Common myeloid progenitor, CD34-positive (primary cell): ENCODE measurements around the gene MATR3.

Experiments used
- CTCF ChIA-PET: fragments of 350-600 bp; sonication (Branson Sonifier 250); formaldehyde crosslinking; loops from one replicate; lab custom pipeline; 2021; ENCODE audit warnings: antibody characterized with exemption; lab: Charles Lee
- POLR2A ChIA-PET: fragments of 350-600 bp; sonication (Branson Sonifier 250); formaldehyde crosslinking; loops from one replicate; lab custom pipeline; 2021; ENCODE audit warnings: antibody characterized with exemption; lab: Charles Lee
- DNase-seq, 3 donors: peaks; one replicate each; pipeline versions ENCODE4 v3.0.0 to v3.0.0-alpha.2; 2013
- H3K27ac ChIP-seq, 2 experiments: 1 replicate in 1 of 2; 2 replicates in 1 of 2; pipeline ENCODE4 v1.7.0; 2013; ENCODE audit warnings: inconsistent platforms in 2 of 2, low read length in 2 of 2, mild to moderate bottlenecking in 2 of 2, low read depth in 1 of 2, moderate library complexity in 1 of 2; ENCODE audit not compliant: severe bottlenecking in 2 of 2, insufficient read depth in 1 of 2, poor library complexity in 1 of 2
- H3K27me3 ChIP-seq, 5 experiments: replicated peaks in 2 of 5; 1 replicate in 3 of 5; 2 replicates in 2 of 5; pipeline versions ENCODE4 v1.6.1 to v1.7.0; 2013; ENCODE audit warnings: low read length in 4 of 5, mild to moderate bottlenecking in 2 of 5, moderate library complexity in 2 of 5, inconsistent platforms in 1 of 5; ENCODE audit not compliant: insufficient read depth in 5 of 5, control insufficient read depth in 4 of 5
- H3K36me3 ChIP-seq, 4 experiments: 1 replicate in 2 of 4; 2 replicates in 2 of 4; pipeline versions ENCODE4 v1.6.1 to v1.7.0; 2013; ENCODE audit warnings: low read length in 3 of 4, control low read depth in 1 of 4, mild to moderate bottlenecking in 1 of 4; ENCODE audit not compliant: control insufficient read depth in 4 of 4, insufficient read depth in 4 of 4
- H3K4me1 ChIP-seq, 4 experiments: 1 replicate in 3 of 4; 2 replicates in 1 of 4; pipeline versions ENCODE4 v1.6.1 to v1.7.1; 2013; ENCODE audit warnings: low read length in 3 of 4, mild to moderate bottlenecking in 3 of 4, control low read depth in 1 of 4, inconsistent platforms in 1 of 4, moderate library complexity in 1 of 4; ENCODE audit not compliant: control insufficient read depth in 4 of 4, insufficient read depth in 4 of 4; ENCODE audit errors: control extremely low read depth in 1 of 4
- H3K4me3 ChIP-seq, 7 experiments: 1 replicate in 4 of 7; 2 replicates in 3 of 7; pipeline versions ENCODE4 v1.5.1 to v1.7.0; 2013; ENCODE audit warnings: mild to moderate bottlenecking in 7 of 7, low read length in 6 of 7, moderate library complexity in 6 of 7, inconsistent platforms in 2 of 7, low read depth in 2 of 7, control low read depth in 1 of 7; ENCODE audit not compliant: insufficient read depth in 4 of 7, control insufficient read depth in 1 of 7; ENCODE audit errors: extremely low read depth in 1 of 7
- H3K9me3 ChIP-seq, 5 experiments: 1 replicate in 4 of 5; 2 replicates in 1 of 5; pipeline versions ENCODE4 v1.6.1 to v1.7.1; 2013; ENCODE audit warnings: low read length in 4 of 5, mild to moderate bottlenecking in 2 of 5, inconsistent platforms in 1 of 5, low read depth in 1 of 5, moderate library complexity in 1 of 5; ENCODE audit not compliant: control insufficient read depth in 4 of 5, insufficient read depth in 2 of 5; ENCODE audit errors: control extremely low read depth in 1 of 5
- WGBS: methylation state at CpG from one replicate; pipeline ENCODE4 v1.1.5; 2013; ENCODE audit not compliant: insufficient coverage; 5-methylcytosine and 5-hydroxymethylcytosine counted together

Gene MATR3

DNA sequence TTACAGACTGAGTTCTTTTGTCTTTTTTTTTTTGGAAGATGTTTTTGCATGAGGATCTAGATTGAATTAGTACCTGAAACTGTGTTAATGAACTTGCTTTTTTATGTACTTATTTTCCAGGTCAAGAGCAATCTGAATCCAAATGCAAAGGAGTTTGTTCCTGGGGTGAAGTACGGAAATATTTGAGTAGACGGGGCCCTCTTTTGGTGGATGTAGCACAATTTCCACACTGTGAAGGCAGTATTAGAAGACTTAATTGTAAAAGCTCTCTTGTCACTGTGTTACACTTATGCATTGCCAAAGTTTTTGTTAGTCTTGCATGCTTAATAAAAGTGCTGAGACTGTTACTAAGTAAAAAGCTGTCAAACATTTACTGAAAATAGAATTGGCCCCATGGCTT lies 75.1 kb downstream of the MATR3 start:
- Histone ChIP-seq H3K9me3 (no peaks in the 10 kb centered on the region), H3K4me1 (peaks cover 0 to 7% (median 0%) of the 10 kb centered on the region in 4 experiments), H3K36me3 (peaks cover 22 to 71% (median 55%) of the 10 kb centered on the region in 4 experiments), H3K4me3 (no peak overlapping the region), H3K27me3 (no peaks in the 10 kb centered on the region), H3K27ac (no peak overlapping the region)
- ChIA-PET CTCF (interaction anchor here (0.9 to 6.1 kb wide), 9 partner anchors 9 to 81 kb away, joined by 3 to 48 read pairs (median 4); partner anchors contain the start of gene PAIP2), POLR2A (interaction anchor here (0.7 to 2.1 kb wide), 3 partner anchors 22 to 230 kb away, joined by 3 to 7 read pairs (median 5); no protein-coding TSS in a partner anchor)
- 87% methylated on average over 2 of the region's 2 CpGs for WGBS
- peak in 2 of 3 donors; percentile 40 to 51 for DNase-seq

DNA sequence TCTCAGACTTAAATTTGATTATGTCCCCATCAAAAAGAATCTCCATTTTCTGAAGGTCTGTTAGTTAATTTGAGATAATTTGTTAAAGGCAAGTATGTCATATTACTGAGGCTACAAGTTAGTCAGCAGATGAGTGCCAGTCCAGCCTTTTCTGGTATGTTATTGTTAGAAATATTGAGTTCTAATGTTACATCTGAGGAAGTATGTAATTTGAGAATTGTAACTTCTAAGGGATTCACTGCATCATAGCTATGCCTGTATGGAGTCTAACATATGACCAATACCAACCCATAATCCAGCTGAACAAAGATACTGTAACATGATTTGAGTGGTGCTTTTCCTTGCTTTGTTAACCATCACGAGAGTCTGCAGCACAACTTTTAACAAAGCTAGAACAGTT lies 75.6 kb downstream of the MATR3 start:
- Histone ChIP-seq H3K4me3 (no peak overlapping the region), H3K9me3 (no peaks in the 10 kb centered on the region), H3K27ac (no peak overlapping the region), H3K27me3 (no peaks in the 10 kb centered on the region), H3K36me3 (peaks cover 22 to 69% (median 53%) of the 10 kb centered on the region in 4 experiments), H3K4me1 (peaks cover 0 to 7% (median 0%) of the 10 kb centered on the region in 4 experiments)
- ChIA-PET CTCF (interaction anchor here (0.9 to 6.1 kb wide), 8 partner anchors 9 to 80 kb away, joined by 3 to 48 read pairs (median 4); partner anchors contain the start of gene PAIP2), POLR2A (interaction anchor here (1.5 to 2.1 kb wide), 2 partner anchors 19 to 22 kb away, joined by 4 to 5 read pairs; no protein-coding TSS in a partner anchor)
- no CpG with 5 or more reads among the region's 1 CpG for WGBS
- DNase-seq = no peak

DNA sequence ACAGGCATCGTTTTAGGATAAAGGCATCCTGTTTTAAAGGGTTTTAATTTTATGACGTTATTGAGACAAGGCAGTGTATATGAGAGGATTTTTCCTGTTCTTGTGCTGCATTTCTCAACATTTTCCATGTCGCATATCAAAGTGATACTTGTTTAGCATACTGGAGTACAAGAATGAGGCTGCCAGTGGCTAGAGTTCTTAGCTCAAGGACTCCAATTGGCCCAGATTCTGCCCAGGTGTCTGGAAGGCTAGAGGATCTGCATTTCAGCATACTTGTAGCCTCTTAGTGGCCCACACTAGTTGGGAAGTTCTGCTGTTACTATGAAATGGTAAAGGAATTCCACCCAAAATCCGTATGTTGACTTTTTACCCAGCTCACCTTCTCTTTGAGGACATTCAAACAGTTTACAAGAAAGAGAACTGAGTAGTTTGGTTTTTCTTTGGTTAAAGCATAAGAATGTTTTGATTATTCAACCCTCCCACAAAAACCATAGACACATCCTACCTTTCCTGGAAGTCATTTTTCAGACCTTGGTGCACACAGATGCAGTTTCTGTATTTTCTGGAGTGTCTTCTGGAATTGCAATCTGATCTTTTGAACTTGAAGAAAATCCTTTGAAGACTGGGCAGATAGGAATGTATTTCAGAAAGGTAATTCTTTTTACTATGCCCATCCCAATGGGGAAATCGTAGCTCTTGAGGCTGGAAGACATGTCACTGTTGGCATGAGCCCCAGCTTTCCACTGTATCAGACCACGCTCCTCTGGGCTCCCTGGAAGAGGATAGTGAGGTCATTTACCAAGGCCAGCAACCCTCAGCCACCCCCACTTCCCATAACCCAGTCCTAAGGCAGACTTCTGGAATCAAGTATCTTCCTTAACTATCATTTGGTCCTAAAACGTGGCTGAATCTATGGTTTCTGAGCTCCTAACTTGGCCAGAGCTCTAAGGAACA lies 78.2 kb downstream of the MATR3 start:
- Histone ChIP-seq H3K4me3 (no peak overlapping the region), H3K36me3 (peaks cover 11 to 53% (median 40%) of the 10 kb centered on the region in 4 experiments), H3K27me3 (no peaks in the 10 kb centered on the region), H3K4me1 (peaks cover 0 to 7% (median 0%) of the 10 kb centered on the region in 4 experiments), H3K9me3 (no peaks in the 10 kb centered on the region), H3K27ac (no peak overlapping the region)
- ChIA-PET POLR2A (interaction anchor here (0.6 kb wide), 1 partner anchor 11 kb away, joined by 6 read pairs; no protein-coding TSS in a partner anchor), CTCF (interaction anchor here (1.1 to 6.1 kb wide), 6 partner anchors 9 to 48 kb away, joined by 3 to 48 read pairs (median 7); partner anchors contain the start of genes PAIP2 and SPATA24)
- DNase-seq = no peak
- WGBS = 100% methylated on average over 4 of the region's 7 CpGs

DNA sequence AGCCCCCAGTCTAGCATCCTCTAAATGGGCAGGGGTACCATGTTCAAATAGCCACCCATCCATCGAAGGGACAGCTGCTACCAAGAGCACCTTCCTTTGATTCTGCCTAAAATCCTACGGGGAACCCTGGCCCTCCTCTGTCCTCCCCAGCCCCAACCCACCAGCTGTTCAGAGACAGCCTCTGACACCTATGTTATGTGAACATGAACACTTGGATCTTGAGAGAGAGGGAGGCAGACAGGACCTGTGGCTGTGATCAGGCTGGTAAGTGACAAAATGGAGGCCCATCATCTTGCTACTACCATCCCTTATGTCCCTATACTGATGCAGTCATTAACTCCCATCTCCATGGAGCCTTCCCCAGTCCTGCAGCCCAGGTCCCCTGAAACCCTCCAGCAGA lies 81.4 kb downstream of the MATR3 start:
- no peak for DNase-seq
- peaks cover 9 to 39% (median 27%) of the 10 kb centered on the region in 4 experiments for H3K36me3 ChIP-seq
- no peak overlapping the region for H3K4me3 ChIP-seq
- no peak overlapping the region for H3K27ac ChIP-seq
- CTCF ChIA-PET = interaction anchor here (1.0 to 4.2 kb wide), 6 partner anchors 10 to 86 kb away, joined by 3 to 43 read pairs (median 3); partner anchors contain the start of gene SLC23A1
- H3K27me3 ChIP-seq = no peaks in the 10 kb centered on the region
- POLR2A ChIA-PET = no interaction called here
- H3K9me3 ChIP-seq = no peaks in the 10 kb centered on the region
- peaks cover 0 to 7% (median 4%) of the 10 kb centered on the region in 4 experiments for H3K4me1 ChIP-seq
- WGBS = 100% methylated on average over 2 of the region's 2 CpGs

DNA sequence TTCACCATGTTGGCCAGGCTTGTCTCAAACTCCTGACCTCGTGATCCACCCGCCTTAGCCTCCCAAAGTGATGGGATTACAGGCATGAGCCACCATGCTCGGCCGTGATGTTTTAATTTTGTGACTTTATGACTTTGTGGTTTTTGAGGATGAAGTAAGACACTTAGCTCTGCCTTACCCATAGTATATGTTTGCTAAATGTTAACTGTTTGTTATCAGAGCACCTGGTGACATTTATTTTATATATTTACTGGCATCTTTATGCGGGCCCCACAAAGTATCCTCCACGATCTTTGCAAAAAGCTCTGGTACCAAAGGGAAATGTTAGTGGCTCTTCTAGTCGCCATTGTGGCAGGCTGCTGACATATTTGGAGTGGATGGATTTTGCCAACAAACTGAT lies 82.8 kb downstream of the MATR3 start:
- Histone ChIP-seq H3K36me3 (peaks cover 6 to 31% (median 21%) of the 10 kb centered on the region in 4 experiments), H3K27ac (no peak overlapping the region), H3K4me3 (no peak overlapping the region), H3K27me3 (no peaks in the 10 kb centered on the region), H3K9me3 (no peaks in the 10 kb centered on the region), H3K4me1 (peaks cover 0 to 5% (median 4%) of the 10 kb centered on the region in 4 experiments)
- ChIA-PET CTCF (interaction anchor here (0.8 to 4.2 kb wide), 8 partner anchors 9 to 82 kb away, joined by 3 to 43 read pairs (median 3); partner anchors contain the start of genes MATR3 and SLC23A1), POLR2A (no interaction called here)
- DNase-seq = no peak
- WGBS = 100% methylated on average over 6 of the region's 7 CpGs

DNA sequence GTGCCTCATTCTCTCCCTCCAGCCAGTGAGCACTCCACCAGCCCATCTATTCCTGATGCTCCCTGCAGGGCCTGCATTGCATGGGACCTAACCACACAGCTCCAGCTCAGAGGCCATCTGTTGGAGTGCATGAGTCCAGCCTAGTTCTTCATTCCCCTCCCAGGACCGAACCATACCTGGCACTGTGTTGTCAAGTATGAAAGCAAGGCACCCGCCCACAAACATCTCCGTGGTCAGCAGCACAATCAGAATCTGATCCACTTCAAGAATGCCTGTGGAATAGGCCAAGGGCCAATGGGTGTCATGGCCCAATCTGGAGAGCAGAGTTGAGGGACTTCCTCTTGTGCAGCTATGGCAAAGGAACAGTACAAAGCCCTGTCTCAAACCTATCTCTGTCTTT lies 83.7 kb downstream of the MATR3 start:
- peaks cover 0 to 6% (median 5%) of the 10 kb centered on the region in 4 experiments for H3K4me1 ChIP-seq
- H3K27me3 ChIP-seq = no peaks in the 10 kb centered on the region
- H3K36me3 ChIP-seq = peaks cover 1 to 27% (median 14%) of the 10 kb centered on the region in 4 experiments
- no peak overlapping the region for H3K27ac ChIP-seq
- ChIA-PET CTCF (interaction anchor here (0.8 to 4.2 kb wide), 7 partner anchors 9 to 37 kb away, joined by 3 to 43 read pairs (median 4); partner anchors contain the start of gene SLC23A1), POLR2A (no interaction called here)
- H3K4me3 ChIP-seq = no peak overlapping the region
- DNase-seq = no peak
- no peaks in the 10 kb centered on the region for H3K9me3 ChIP-seq
- 97% methylated on average over 3 of the region's 3 CpGs for WGBS
